AML-193 (cell line): ENCODE data around the gene ASIC4.
A peak's percentile ranks its signal among the peaks of the same experiment; 100 is the strongest.

Source experiments
- DNase-seq, 2 experiments: peaks; one replicate each; lab custom pipeline; 2025; lab: John Stamatoyannopoulos, UW

The ASIC4 gene

GRCh38 chr2:219570194-219570923 is 56.1 kb downstream of the ASIC4 start:
- no peak for DNase-seq

GRCh38 chr2:219570924-219571310 is 56.6 kb downstream of the ASIC4 start:
- DNase-seq, result no peak

- DNase-seq, result no peak
Measured at GRCh38 chr2:219571311-219572236, 57.3 kb downstream of the ASIC4 start, which contains the start of gene OBSL1. Gene OBSL1 (minus strand): TSS chr2:219571539. CDS start chr2:219571232, 307 bp downstream.

- no peak for DNase-seq
Measured at GRCh38 chr2:219572237-219573001, 58.1 kb downstream of the ASIC4 start, which contains the start of gene INHA. Gene INHA (plus strand): TSS chr2:219572310. CDS start chr2:219572375, 65 bp downstream.

- DNase-seq, result peak in 1 of 2 experiments; percentile 25
Measured at GRCh38 chr2:219573166-219573565, 58.9 kb downstream of the ASIC4 start.

GRCh38 chr2:219574484-219575311 is 60.4 kb downstream of the ASIC4 start:
- no peak for DNase-seq

GRCh38 chr2:219575566-219576504 is 61.6 kb downstream of the ASIC4 start:
- no peak for DNase-seq

GRCh38 chr2:219576505-219577388 is 62.5 kb downstream of the ASIC4 start:
- DNase-seq, result no peak

GRCh38 chr2:219578811-219579613 is 64.7 kb downstream of the ASIC4 start:
- peak; percentile 55 to 60 for DNase-seq

GRCh38 chr2:219581346-219581745 is 67.1 kb downstream of the ASIC4 start:
- DNase-seq, result no peak
